CD4-positive, alpha-beta T cell (primary cell): ENCODE data around the gene SLC19A1. TPM values are rescaled to one million over a fixed set of nuclear protein-coding genes. Genes with fewer than 3 reads are reported as not detected.

Experiments used
- ATAC-seq: fragments of 200-7000 bp; cut with Tn5 transposase; one replicate; pipeline ENCODE4 v1.10.0; 2022; ENCODE audit warnings: mild to moderate bottlenecking; ENCODE audit not compliant: poor library complexity
- CTCF ChIA-PET: fragments of 350-600 bp; sonication (Branson Sonifier 250); formaldehyde crosslinking; loops from one replicate; lab custom pipeline; 2021; ENCODE audit warnings: antibody characterized with exemption, inconsistent platforms; lab: Charles Lee
- POLR2A ChIA-PET: fragments of 350-600 bp; sonication (Branson Sonifier 250); formaldehyde crosslinking; loops from one replicate; lab custom pipeline; 2021; ENCODE audit warnings: antibody characterized with exemption, inconsistent platforms; lab: Charles Lee
- DNase-seq, 14 experiments: peaks; one replicate each; pipeline ENCODE4 v3.0.0-alpha.2; 2013 to 2020; ENCODE audit warnings: mixed read lengths in 2 of 14
- H3K27ac ChIP-seq, 2 donors: one replicate each; pipeline versions ENCODE4 v1.5.1 to v1.7.0; 2013; ENCODE audit warnings: low read length in 2 of 2, low read depth in 1 of 2, mild to moderate bottlenecking in 1 of 2
- H3K27me3 ChIP-seq, 2 experiments: 1 replicate in 1 of 2; 2 replicates in 1 of 2; pipeline versions ENCODE4 v1.6.1 to v1.7.0; 2013; ENCODE audit warnings: low read length in 2 of 2, control low read depth in 1 of 2, mild to moderate bottlenecking in 1 of 2, moderate library complexity in 1 of 2; ENCODE audit not compliant: insufficient read depth in 2 of 2, control insufficient read depth in 1 of 2
- H3K36me3 ChIP-seq: one replicate; pipeline ENCODE4 v1.6.1; 2013; ENCODE audit warnings: low read length, control low read depth; ENCODE audit not compliant: insufficient read depth
- H3K4me1 ChIP-seq: one replicate; pipeline ENCODE4 v1.6.1; 2013; ENCODE audit warnings: low read length, control low read depth; ENCODE audit not compliant: insufficient read depth
- H3K4me3 ChIP-seq: one replicate; pipeline ENCODE4 v1.5.1; 2013; ENCODE audit warnings: mild to moderate bottlenecking, low read length, moderate library complexity
- H3K9me3 ChIP-seq, 2 experiments: 1 replicate in 1 of 2; 2 replicates in 1 of 2; pipeline versions ENCODE4 v1.6.1 to v1.7.0; 2013; ENCODE audit warnings: low read length in 2 of 2, mild to moderate bottlenecking in 2 of 2, control low read depth in 1 of 2, moderate library complexity in 1 of 2; ENCODE audit not compliant: control insufficient read depth in 1 of 2, insufficient read depth in 1 of 2
- H3K27ac Mint-ChIP-seq: one replicate; pipeline ENCODE4 v1.8.0; 2020; ENCODE audit warnings: mixed read lengths
- H3K27me3 Mint-ChIP-seq: one replicate; pipeline ENCODE4 v1.8.0; 2021; ENCODE audit warnings: mixed read lengths
- H3K36me3 Mint-ChIP-seq: one replicate; pipeline ENCODE4 v1.8.0; 2021; ENCODE audit warnings: low read depth, mixed read lengths
- H3K4me1 Mint-ChIP-seq: one replicate; pipeline ENCODE4 v1.8.0; 2021; ENCODE audit warnings: low read depth, mixed read lengths
- H3K4me3 Mint-ChIP-seq: one replicate; pipeline ENCODE4 v1.8.0; 2020; ENCODE audit warnings: mild to moderate bottlenecking, mixed read lengths
- H3K9me3 Mint-ChIP-seq: one replicate; pipeline ENCODE4 v1.8.0; 2020; ENCODE audit warnings: mixed read lengths
- CTCF ChIP-seq: fragments of 200-600 bp; IDR thresholded peaks from one replicate; pipeline ENCODE4 v1.8.0; 2022; ENCODE audit warnings: antibody characterized with exemption, mild to moderate bottlenecking
- intact Hi-C, 2 experiments: fragments of 100-400 bp; cut with DNase I in 1 of 2; cut with micrococcal nuclease in 1 of 2; formaldehyde crosslinking; loops; one replicate each; pipeline versions ENCODE4 v1.15.1 to v1.9.0; 2023 to 2025; cut with DNase I, micrococcal nuclease
- total RNA-seq, 174 experiments: library from RNA in 2 of 174; stranded (reverse) in 2 of 174; gene quantifications; one replicate each; pipeline ENCODE4 v1.2.3 and lab custom pipeline; 2021 to 2026

Gene SLC19A1
- total RNA-seq, 2 experiments from 2014 or later, result 11.5 to 12.0 TPM

GRCh38 chr21:45578811-45579381 lies 36.7 kb upstream of the SLC19A1 start:
- no peaks in the 10 kb centered on the region for H3K4me1 ChIP-seq
- CTCF ChIA-PET, result no interaction called here
- ATAC-seq, result no peak
- no peak overlapping the region for H3K27ac ChIP-seq
- no peak for TF ChIP-seq CTCF
- peaks cover 0 to 7% of the 10 kb centered on the region in 2 experiments for H3K9me3 ChIP-seq
- no peak for DNase-seq
- H3K27me3 ChIP-seq, result no peaks in the 10 kb centered on the region
- POLR2A ChIA-PET, result no interaction called here
- Mint-ChIP-seq H3K4me3 (no peak overlapping the region), H3K36me3 (no peaks in the 10 kb centered on the region), H3K27me3 (no peaks in the 10 kb centered on the region), H3K4me1 (no peaks in the 10 kb centered on the region), H3K27ac (no peak overlapping the region), H3K9me3 (peaks cover 2% of the 10 kb centered on the region)
- no peak overlapping the region for H3K4me3 ChIP-seq
- no peaks in the 10 kb centered on the region for H3K36me3 ChIP-seq
- intact Hi-C loops, result no loop called here

- intact Hi-C loops, result no loop called here
- H3K4me3 Mint-ChIP-seq, result no peak overlapping the region
- Histone ChIP-seq H3K36me3 (no peaks in the 10 kb centered on the region), H3K27ac (no peak overlapping the region), H3K4me1 (no peaks in the 10 kb centered on the region), H3K9me3 (peaks cover 0 to 4% of the 10 kb centered on the region in 2 experiments), H3K27me3 (no peaks in the 10 kb centered on the region), H3K4me3 (no peak overlapping the region)
- no peak for ATAC-seq
- H3K27ac Mint-ChIP-seq, result no peak overlapping the region
- H3K4me1 Mint-ChIP-seq, result no peaks in the 10 kb centered on the region
- ChIA-PET POLR2A (no interaction called here), CTCF (no interaction called here)
- DNase-seq, result no peak
- no peak for TF ChIP-seq CTCF
- peaks cover 2% of the 10 kb centered on the region for H3K9me3 Mint-ChIP-seq
- no peaks in the 10 kb centered on the region for H3K36me3 Mint-ChIP-seq
- no peaks in the 10 kb centered on the region for H3K27me3 Mint-ChIP-seq
Measured at GRCh38 chr21:45578176-45578801, 36.0 kb upstream of the SLC19A1 start.

GRCh38 chr21:45577801-45578175 lies 35.5 kb upstream of the SLC19A1 start:
- no peak for TF ChIP-seq CTCF
- no peaks in the 10 kb centered on the region for H3K36me3 ChIP-seq
- ChIA-PET POLR2A (no interaction called here), CTCF (no interaction called here)
- H3K4me3 ChIP-seq, result no peak overlapping the region
- no peaks in the 10 kb centered on the region for H3K4me1 ChIP-seq
- H3K27ac ChIP-seq, result no peak overlapping the region
- no peaks in the 10 kb centered on the region for H3K36me3 Mint-ChIP-seq
- DNase-seq, result no peak
- no peak overlapping the region for H3K27ac Mint-ChIP-seq
- H3K4me1 Mint-ChIP-seq, result no peaks in the 10 kb centered on the region
- intact Hi-C loops, result no loop called here
- no peak for ATAC-seq
- no peak overlapping the region for H3K4me3 Mint-ChIP-seq
- H3K27me3 ChIP-seq, result no peaks in the 10 kb centered on the region
- peaks cover 0 to 4% of the 10 kb centered on the region in 2 experiments for H3K9me3 ChIP-seq
- H3K27me3 Mint-ChIP-seq, result no peaks in the 10 kb centered on the region
- no peaks in the 10 kb centered on the region for H3K9me3 Mint-ChIP-seq
